Activated CD4-positive, CD25-positive, alpha-beta regulatory T cell (primary cell): ENCODE results near the gene POMGNT2.

Source experiments
- DNase-seq, 4 experiments: peaks; one replicate each; lab custom pipeline; 2025; lab: John Stamatoyannopoulos, UW

Gene POMGNT2

DNA sequence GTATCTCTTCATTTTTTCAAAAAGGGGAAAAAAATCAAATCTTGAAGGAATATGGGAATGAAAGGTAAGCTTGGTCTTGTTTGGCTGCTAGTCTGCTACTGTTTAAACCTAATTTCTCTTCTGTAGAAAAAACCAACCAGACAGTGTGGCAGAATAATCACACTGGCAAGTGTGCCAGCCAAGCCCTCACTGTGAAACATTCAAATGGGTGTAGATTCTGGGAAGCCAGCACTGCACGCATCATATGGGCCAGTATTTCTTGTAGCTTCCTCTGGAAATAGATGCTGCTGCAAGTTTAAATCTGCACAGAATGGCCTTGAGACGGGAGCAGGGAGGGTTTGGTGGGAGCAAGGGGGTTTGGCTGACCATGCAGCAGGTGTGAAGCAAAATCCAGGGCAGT is 62.1 kb downstream of the POMGNT2 start:
- no peak for DNase-seq

DNA sequence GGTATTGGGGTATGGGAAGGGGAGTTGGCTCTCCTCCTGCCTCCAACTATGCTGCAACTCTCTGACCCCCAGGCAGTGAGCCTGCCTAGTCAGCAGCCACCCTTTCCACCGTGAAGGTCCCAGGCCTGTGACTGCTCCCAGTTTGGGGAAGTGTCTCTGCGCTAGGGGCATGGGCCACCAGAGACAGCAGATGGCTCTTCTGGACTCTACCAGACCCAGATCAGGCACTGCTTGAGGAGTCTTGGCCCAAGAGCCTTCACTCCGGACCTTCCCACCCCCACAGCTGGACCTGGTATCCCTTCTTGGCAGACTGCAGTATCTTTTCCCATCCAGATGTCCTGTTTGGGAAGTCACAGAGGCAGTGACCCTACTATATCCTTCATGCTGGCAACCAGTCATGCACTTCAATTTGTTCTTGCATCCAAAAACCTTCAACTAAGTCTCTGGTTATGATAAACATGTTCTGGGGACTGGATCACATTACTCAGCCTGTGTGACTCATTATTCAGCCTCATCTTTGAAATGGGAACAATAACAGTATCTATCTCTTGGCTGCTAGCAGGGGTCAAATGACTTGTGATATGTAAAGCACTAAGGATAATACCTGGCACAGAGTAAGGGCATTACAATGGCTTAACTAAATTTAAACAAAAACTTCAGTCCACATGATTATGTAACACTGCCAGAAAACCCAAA is 62.7 kb downstream of the POMGNT2 start:
- no peak for DNase-seq

DNA sequence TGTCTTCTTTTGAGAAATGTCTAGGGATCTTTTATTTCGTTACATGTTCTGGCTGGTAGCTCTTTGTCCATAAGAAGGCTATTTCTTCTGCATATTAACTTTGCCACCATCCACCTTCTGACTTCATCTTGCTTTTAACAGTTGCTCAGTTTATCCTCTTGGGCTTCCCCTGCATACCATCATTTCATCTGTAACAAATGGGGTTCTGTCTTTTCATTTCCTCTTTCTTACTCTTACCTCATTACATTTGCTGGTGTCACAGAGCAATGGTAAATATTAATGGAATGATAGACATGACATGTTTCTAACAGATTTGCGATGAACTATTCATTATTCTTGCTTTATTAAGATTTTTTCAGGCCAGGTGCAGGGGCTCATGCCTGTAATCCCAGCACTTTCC is 64.4 kb downstream of the POMGNT2 start:
- DNase-seq, result no peak

DNA sequence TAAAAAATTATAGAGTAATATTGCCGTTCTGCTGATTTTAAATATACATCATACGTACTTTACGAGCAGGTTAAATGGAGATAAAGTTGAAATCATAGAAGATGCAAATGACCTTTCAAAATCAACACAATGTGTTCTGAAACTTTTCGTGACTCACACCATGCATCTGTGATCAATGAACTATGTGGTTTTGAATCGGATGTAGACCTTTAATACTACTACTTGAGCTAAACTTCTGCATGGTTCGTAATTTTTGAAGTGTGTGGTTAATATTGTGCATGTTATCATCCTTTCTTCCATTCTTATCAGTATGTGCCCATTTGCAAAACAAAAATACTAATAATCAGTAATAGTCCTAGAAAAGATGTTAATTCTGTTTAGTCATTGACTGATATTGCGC is 67.9 kb downstream of the POMGNT2 start:
- DNase-seq, result no peak

DNA sequence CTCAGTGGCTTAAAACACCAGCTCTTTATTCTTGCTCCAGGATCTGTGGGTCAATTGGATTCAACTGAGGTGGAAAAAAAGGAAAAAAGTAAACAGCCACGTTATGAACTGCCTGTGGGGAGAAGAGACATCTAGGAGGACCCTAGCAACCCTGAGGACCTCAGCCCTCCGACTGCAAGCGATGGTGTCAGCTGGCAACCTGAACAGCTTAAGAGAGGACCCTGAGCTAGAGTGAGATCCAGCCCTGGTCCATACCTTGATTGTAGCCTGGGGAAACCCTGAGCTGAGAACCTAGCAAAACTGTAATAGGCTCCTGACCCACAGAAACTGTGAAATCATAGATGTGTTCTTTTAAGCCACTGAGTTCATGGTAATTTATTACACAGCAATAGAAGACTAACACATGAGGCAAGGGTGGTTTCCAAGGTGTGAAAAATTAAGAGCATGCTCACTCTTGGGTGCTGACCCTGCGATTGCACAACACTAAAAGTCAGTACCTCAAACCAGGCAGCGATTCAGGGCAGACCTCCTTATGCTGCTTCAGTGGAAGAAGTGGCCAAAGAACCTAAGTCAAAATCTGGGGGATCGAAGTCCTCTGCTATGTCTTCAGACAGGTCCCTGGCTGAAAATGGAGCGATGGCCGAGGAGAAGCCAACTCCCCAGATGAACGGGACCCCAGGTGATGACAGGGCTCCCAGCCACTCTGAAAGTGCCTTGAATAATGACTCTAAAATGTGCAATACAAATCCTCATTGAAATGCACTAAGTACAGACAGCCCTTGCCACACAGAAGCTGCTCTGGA is 69.1 kb downstream of the POMGNT2 start:
- no peak for DNase-seq

DNA sequence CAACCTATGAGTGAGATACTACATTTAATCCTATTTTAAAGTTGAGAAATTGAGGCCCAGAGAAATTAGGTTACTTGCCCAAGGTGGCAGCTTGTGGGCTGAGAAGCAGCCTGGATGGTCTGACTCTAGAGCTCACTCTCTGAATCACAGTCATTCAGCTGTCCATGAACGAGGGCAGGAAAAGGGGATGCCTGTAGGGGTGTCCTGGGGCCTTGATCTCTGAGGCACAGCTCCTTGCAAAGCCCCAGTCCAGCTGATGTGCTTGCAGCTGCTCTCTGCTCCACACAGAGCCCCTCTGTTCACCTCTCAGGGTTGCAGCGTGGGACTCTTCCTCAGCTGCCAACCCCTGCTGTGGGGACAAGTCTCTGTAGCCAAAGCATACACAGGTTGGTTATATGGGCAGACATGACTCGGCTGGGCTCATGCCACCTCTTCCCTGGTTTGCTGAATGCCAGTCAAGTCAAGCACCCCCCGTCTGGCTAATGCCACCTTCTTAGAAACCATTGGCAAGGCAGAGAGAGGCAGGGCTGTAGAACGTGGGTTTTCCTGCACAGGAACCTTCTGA is 70.0 kb downstream of the POMGNT2 start:
- DNase-seq, result no peak

DNA sequence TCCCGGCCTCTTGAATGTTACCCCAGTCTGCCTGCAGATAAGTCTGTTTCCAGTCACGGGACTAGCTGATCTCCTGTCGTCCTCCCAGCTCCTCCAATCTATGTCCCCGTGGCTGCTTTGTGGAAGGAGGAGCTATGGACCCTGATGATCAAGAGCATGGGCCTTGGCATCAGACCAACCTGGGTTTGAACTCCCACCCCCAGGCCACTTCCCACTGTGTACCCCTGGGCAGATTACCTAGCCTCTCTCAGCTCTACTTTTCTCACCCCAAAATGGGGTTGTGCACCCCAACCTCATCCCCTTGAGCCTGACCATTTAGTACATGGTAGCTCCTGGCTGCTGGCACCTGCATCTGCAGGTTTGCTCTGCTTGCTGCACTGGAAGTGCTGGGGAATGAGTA is 71.0 kb downstream of the POMGNT2 start:
- no peak for DNase-seq

DNA sequence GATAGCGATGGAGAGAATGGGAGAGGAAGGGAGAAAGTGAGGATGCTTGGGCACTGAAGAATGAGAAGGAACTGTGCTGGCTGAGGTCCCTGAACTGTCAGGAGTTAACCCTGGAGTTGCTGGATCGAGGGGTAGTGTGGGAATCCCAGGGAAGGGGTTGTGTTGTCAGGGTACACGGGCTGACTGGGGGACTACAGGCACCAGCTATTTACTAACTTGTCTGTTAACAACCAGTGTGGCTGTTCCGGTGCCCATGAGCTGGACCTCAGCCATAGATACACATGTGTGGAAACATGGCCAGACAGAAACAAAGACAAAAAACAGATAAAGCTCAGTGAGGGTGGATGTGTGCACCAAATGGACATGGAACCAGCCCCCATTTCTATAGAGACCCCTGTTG is 71.7 kb downstream of the POMGNT2 start:
- DNase-seq, result no peak

DNA sequence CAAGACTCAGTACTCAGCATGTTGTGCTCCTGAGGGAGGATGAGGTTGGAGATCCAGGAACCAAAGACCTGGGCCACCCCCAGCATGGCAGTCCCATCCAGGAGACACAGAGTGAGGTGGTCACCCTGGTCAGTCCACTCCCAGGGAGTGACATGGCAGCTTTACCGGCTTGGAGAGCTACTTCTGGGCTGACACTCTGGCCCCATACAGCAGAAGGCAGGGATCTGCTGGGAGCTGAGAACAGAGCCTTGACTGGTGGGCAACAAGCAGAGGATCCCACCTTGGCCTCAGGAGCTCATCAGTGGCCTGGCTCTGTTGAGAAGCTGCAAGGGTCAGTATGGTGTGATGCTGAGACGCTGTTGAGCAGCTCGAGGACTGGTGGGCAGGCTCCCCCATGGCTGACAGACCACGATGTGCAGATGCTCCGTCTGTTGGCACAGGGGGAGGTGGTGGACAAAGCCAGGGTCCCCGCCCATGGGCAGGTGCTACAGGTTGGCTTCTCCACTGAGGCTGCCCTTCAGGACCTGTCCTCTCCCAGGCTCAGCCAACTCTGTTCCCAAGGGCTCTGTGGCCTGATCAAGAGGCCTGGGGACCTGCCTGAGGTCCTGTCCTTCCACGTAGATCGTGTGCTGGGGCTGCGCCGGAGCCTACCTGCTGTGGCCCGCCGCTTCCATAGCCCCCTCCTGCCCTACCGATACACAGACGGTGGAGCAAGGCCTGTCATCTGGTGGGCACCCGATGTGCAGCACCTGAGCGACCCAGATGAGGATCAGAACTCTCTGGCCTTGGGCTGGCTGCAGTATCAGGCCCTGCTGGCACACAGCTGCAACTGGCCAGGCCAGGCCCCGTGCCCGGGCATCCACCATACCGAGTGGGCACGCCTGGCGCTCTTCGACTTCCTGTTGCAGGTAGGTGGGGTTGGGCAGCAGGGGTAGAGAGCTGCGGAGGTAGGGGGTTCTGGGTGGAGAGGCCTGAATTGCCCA is 72.9 kb downstream of the POMGNT2 start:
- no peak for DNase-seq

DNA sequence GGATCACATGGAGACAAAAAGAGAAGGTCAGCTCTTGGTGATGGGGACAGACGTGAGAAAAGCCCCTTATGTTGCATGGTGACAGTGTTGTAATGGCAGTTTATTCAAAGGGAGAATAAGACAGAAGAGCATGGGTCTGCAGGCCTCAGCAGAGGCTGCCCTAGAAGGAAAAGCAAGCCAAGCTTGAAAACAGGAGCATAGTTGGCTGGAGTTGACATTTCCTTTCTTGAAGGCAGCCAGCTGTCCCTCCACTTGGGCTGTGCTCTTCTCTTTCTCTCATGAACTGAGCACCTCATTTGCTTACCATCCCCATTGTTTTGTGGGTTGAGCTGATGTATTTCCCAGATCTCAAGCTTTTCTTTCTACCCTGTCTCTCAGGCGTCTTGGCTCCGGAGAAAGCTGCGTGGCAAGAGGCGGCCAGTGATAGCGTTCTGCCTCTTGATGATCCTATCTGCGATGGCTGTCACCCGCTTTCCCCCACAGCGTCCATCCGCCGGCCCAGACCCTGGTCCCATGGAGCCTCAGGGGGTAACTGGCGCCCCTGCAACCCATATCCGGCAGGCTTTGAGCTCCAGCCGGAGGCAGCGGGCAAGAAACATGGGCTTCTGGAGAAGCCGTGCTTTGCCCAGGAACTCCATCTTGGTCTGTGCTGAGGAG is 73.9 kb downstream of the POMGNT2 start:
- no peak for DNase-seq

DNA sequence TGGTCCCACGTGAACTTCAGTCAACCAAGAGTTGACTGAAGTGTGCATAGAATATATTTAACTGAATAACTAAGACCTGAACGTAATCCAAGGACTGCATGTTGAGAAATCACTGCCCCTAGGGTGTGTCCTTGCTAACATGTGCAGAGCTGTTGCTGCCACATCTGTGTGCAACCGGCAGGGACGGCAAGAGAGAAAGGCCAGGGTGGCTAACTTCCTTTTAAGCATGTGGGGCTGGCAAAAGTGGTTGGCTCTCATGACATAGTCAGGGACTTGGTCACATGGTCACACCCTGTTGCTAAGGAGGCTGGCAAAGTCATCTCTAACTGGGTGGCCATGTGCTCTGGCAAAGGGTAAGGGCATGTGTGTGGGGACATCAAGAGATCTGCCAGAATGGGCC is 74.4 kb downstream of the POMGNT2 start:
- DNase-seq, result no peak

DNA sequence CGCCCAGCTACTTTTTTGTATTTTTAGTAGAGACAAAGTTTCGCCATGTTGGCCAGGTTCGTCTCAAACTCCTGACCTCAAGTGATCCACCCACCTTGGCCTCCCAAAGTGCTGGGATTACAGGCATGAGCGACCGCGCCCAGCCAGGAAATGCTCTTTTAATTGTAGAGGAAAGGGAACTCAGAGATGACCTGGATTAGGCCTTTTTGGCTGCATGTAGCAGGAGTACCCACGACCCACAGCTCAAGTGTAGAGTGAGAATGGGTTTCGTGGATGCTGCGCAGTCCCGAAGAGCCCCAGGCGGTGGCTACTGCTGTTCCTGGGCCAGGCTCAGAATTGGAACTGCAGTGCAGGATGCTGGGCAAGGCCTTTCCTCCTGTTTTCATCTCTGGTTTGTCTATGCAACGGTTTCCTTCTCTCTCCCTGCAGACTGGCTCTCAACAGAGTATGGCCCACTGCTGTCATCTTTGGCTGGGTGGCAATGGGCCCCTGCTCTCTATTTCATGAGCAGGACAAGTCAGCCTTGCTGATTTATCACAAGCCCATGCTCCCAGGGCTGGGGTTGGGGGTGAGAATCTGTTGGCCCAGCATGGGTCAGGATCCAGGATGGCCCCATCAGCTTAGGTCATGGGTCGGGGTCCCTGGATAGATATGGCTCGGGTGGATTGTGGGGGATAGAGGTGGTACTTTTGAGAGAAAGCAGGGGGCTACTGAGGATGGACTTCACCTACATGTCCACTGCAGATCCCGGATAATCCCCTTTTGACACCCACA is 75.5 kb downstream of the POMGNT2 start:
- no peak for DNase-seq
